Panc1 (cell line): ENCODE results near the gene LYRM4. TPM values are rescaled to one million over a fixed set of nuclear protein-coding genes. Genes with fewer than 3 reads are reported as not detected.

Experiments
- ATAC-seq: fragments of 200-7000 bp; cut with Tn5 transposase; 2 replicates; pipeline ENCODE4 v1.9.1; 2020; ENCODE audit warnings: mild to moderate bottlenecking, moderate library complexity
- BruUV-seq: library from RNA; stranded (reverse); fragments of 400-500 nt; replicated peaks from 2 replicates; lab custom pipeline; 2021; lab: Mats Ljungman, UMichigan
- CTCF ChIA-PET: fragments of 300-600 bp; sonication (Branson Sonifier 250); formaldehyde crosslinking; loops from one replicate; lab custom pipeline; 2022; ENCODE audit warnings: antibody characterized with exemption; lab: Charles Lee
- POLR2A ChIA-PET: fragments of 300-600 bp; sonication (Branson Sonifier 250); formaldehyde crosslinking; loops from one replicate; lab custom pipeline; 2022; ENCODE audit warnings: antibody characterized with exemption; lab: Charles Lee
- DNase-seq: peaks from one replicate; pipeline ENCODE4 v3.0.0-alpha.2; 2010; ENCODE audit warnings: low read depth, low spot score
- H3K27ac ChIP-seq: 2 replicates; pipeline ENCODE4 v1.5.1; 2011; ENCODE audit warnings: mild to moderate bottlenecking, low read length, inconsistent platforms
- H3K27me3 ChIP-seq: fragments of 200-500 bp; sonication (Bioruptor generic); 2 replicates; pipeline ENCODE4 v1.6.0; 2014; ENCODE audit warnings: low read length, inconsistent platforms; ENCODE audit not compliant: control insufficient read depth, insufficient read depth
- H3K36me3 ChIP-seq: fragments of 200-500 bp; sonication (Bioruptor generic); 2 replicates; pipeline ENCODE4 v1.5.1; 2014; ENCODE audit warnings: inconsistent platforms, mild to moderate bottlenecking, low read length, moderate library complexity; ENCODE audit not compliant: control insufficient read depth, insufficient read depth
- H3K4me1 ChIP-seq: 2 replicates; pipeline ENCODE4 v1.5.1; 2011; ENCODE audit warnings: inconsistent platforms, mild to moderate bottlenecking, low read length, moderate library complexity; ENCODE audit not compliant: control insufficient read depth, insufficient read depth
- H3K4me3 ChIP-seq, 2 experiments: 2 replicates each; pipeline ENCODE4 v1.5.1; 2011 to 2012; ENCODE audit warnings: low read depth in 2 of 2, low read length in 2 of 2, mild to moderate bottlenecking in 2 of 2, inconsistent platforms in 1 of 2, moderate library complexity in 1 of 2
- H3K9me3 ChIP-seq: fragments of 200-500 bp; sonication (Bioruptor generic); 2 replicates; pipeline ENCODE4 v1.5.1; 2014; ENCODE audit warnings: low read depth, mild to moderate bottlenecking, inconsistent platforms, low read length, moderate library complexity; ENCODE audit not compliant: control insufficient read depth, insufficient read depth
- POLR2AphosphoS5 ChIP-seq: IDR thresholded peaks from 2 replicates; pipeline ENCODE4 v1.6.1; 2012; ENCODE audit warnings: mild to moderate bottlenecking, low read depth, low read length, moderate library complexity
- SIN3A ChIP-seq: IDR thresholded peaks from 2 replicates; pipeline ENCODE4 v1.6.1; 2012; ENCODE audit warnings: low read depth, mild to moderate bottlenecking, low read length, moderate library complexity, borderline replicate concordance; ENCODE audit not compliant: insufficient read depth
- TCF7L2 ChIP-seq: IDR thresholded peaks from 2 replicates; pipeline ENCODE4 v1.6.1; 2011; ENCODE audit warnings: mild to moderate bottlenecking, low read depth, low read length, inconsistent platforms
- in situ Hi-C: cut with HindIII; loops from 2 replicates; pipeline ENCODE4 v1.10.0; 2016; ENCODE audit warnings: low sequenced_read_pairs, low pct_unique_long_range_greater_than_20kb
- intact Hi-C: fragments of 100-400 bp; cut with micrococcal nuclease; formaldehyde crosslinking; loops from one replicate; pipeline ENCODE4 v1.10.0; 2022; ENCODE audit not compliant: unreplicated experiment
- total RNA-seq: library from RNA; stranded (reverse); gene quantifications from one replicate; pipeline ENCODE4 v1.2.1, GENCODE V29; 2021; ENCODE audit not compliant: unreplicated experiment
- TF ChIP-seq, protein P1 (sequence below), 2 experiments: IDR thresholded peaks; 2 replicates each; pipeline ENCODE4 v1.6.1; 2011 to 2012; ENCODE audit warnings: low read depth in 2 of 2, control low read depth in 1 of 2, low read length in 1 of 2, mild to moderate bottlenecking in 1 of 2, moderate library complexity in 1 of 2; ENCODE audit not compliant: insufficient read depth in 1 of 2
- TF ChIP-seq, protein P2 (sequence below): fragments of 450-650 bp; IDR thresholded peaks from 2 replicates; pipeline ENCODE4 v1.5.1; 2017; ENCODE audit warnings: mild to moderate bottlenecking

Gene LYRM4
- total RNA-seq, 1 experiment from 2014 or later = 27.4 TPM

DNA sequence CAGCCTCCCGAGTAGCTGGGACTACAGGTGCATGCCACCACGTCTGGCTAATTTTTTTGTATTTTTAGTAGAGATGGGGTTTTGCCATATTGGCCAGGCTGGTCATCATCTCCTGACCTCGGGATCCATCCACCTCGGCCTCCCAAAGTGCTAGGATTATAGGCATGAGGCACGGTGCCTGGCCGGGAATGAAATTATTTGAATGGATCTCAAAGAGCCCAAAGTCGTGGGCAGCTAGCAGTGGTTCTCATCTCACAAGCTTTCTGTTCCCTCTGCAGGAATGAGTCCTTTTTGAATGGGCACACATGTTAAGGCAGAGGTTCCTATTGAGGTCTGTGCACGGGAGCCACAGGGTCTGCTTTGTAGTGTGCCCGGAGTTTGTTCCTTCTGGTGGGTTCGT lies 140.7 kb downstream of the LYRM4 start:
- ChIA-PET POLR2A (no interaction called here), CTCF (interaction anchor here (0.7 kb wide), 1 partner anchor 87 kb away, joined by 7 read pairs; no protein-coding TSS in a partner anchor)
- in situ Hi-C loops = no loop called here

DNA sequence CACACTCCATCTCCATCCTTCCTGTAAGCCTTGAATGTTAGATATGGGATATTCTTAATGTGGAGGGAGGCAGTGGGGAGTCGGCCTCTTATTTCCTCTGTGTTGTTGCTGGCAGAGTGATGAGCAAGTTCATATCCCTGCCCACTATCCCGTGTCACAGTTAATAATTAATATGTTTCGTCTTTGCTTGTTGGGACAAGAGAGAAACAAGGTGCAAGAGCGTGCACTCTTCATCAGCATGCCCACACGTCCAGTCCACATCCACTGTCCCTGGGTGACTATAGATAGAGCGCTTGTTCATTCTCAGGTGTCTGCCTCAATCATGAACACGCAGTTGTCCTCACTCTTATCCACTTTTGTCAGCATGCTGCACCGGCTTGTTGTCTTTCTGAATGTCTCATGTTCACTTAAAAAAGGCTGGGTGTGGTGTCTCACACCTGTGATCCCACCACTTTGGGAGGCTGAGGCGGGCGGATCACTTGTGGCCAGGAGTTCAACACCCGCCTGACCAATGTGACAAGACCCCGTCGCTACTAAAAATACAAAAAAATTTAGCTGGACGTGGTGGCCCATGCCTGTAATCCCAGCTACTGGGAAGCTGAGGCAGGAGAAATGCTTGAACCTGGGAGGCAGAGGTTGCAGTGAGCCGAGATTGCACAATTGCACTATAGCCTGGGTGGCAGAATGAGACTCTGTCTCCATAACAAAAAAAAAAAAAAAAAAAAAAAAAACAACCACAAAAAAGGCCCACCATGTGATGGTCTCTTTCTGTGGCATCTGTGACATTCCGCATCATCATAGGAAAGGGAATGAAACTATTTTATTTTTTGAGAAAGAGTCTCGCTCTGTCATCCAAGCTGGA lies 141.4 kb downstream of the LYRM4 start:
- H3K4me3 ChIP-seq = no peak overlapping the region
- no peak for DNase-seq
- no peak overlapping the region for H3K27ac ChIP-seq
- H3K27me3 ChIP-seq = no peaks in the 10 kb centered on the region
- no peak for ATAC-seq
- no peaks in the 10 kb centered on the region for H3K4me1 ChIP-seq
- in situ Hi-C loops (no loop called here), intact Hi-C loops (no loop called here)
- BruUV-seq = no TSS peak
- H3K9me3 ChIP-seq = no peaks in the 10 kb centered on the region
- CTCF ChIA-PET = interaction anchor here (0.7 kb wide), 1 partner anchor 88 kb away, joined by 7 read pairs; no protein-coding TSS in a partner anchor
- TF ChIP-seq, protein P1, sequence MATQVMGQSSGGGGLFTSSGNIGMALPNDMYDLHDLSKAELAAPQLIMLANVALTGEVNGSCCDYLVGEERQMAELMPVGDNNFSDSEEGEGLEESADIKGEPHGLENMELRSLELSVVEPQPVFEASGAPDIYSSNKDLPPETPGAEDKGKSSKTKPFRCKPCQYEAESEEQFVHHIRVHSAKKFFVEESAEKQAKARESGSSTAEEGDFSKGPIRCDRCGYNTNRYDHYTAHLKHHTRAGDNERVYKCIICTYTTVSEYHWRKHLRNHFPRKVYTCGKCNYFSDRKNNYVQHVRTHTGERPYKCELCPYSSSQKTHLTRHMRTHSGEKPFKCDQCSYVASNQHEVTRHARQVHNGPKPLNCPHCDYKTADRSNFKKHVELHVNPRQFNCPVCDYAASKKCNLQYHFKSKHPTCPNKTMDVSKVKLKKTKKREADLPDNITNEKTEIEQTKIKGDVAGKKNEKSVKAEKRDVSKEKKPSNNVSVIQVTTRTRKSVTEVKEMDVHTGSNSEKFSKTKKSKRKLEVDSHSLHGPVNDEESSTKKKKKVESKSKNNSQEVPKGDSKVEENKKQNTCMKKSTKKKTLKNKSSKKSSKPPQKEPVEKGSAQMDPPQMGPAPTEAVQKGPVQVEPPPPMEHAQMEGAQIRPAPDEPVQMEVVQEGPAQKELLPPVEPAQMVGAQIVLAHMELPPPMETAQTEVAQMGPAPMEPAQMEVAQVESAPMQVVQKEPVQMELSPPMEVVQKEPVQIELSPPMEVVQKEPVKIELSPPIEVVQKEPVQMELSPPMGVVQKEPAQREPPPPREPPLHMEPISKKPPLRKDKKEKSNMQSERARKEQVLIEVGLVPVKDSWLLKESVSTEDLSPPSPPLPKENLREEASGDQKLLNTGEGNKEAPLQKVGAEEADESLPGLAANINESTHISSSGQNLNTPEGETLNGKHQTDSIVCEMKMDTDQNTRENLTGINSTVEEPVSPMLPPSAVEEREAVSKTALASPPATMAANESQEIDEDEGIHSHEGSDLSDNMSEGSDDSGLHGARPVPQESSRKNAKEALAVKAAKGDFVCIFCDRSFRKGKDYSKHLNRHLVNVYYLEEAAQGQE (IDR thresholded peaks at IDR 0.05; ENCODE audit: insufficient read depth in 1 of 2, low read depth in 2 of 2, low read length in 1 of 2) = no peak
- POLR2A ChIA-PET = no interaction called here
- no peaks in the 10 kb centered on the region for H3K36me3 ChIP-seq

More for the DNA sequence above, 140.7 kb downstream of the LYRM4 start:
- no peak for DNase-seq
- no peak overlapping the region for H3K27ac ChIP-seq
- no peak overlapping the region for H3K4me3 ChIP-seq
- no peaks in the 10 kb centered on the region for H3K9me3 ChIP-seq
- ATAC-seq = no peak
- H3K27me3 ChIP-seq = no peaks in the 10 kb centered on the region
- TF ChIP-seq, protein P2, sequence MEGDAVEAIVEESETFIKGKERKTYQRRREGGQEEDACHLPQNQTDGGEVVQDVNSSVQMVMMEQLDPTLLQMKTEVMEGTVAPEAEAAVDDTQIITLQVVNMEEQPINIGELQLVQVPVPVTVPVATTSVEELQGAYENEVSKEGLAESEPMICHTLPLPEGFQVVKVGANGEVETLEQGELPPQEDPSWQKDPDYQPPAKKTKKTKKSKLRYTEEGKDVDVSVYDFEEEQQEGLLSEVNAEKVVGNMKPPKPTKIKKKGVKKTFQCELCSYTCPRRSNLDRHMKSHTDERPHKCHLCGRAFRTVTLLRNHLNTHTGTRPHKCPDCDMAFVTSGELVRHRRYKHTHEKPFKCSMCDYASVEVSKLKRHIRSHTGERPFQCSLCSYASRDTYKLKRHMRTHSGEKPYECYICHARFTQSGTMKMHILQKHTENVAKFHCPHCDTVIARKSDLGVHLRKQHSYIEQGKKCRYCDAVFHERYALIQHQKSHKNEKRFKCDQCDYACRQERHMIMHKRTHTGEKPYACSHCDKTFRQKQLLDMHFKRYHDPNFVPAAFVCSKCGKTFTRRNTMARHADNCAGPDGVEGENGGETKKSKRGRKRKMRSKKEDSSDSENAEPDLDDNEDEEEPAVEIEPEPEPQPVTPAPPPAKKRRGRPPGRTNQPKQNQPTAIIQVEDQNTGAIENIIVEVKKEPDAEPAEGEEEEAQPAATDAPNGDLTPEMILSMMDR = no peak
- TF ChIP-seq, protein P1 (IDR thresholded peaks at IDR 0.05; ENCODE audit: insufficient read depth in 1 of 2, low read depth in 2 of 2, low read length in 1 of 2) = no peak
- TF ChIP-seq POLR2AphosphoS5 (no peak), SIN3A (no peak), TCF7L2 (no peak)
- intact Hi-C loops = no loop called here
- H3K4me1 ChIP-seq = no peaks in the 10 kb centered on the region
- no peaks in the 10 kb centered on the region for H3K36me3 ChIP-seq
- no TSS peak for BruUV-seq
